ENCODE results near the gene NETO2.
"Not testable (repeated sequence)": the region's sequence is repeated elsewhere in the genome, so short reads cannot be mapped to it uniquely, and the experiment has no call there.

NETO2 gene

DNA sequence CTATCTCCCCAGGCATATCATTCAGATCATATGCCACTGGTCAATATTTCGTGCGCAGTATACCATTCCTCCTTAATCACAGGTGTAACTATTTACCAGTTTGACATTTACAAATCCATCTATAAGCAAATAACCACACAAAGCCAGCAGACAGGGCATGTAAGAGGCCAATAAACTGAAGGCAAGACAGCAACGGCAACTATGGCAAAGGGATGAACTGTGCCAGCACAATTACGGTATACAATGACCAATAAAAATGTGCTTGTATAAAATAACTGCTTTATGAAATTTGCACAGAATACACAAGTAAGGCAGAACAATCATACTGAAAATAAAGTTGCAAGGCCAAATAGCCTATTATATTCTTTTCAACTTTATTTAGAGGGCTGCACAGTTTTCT lies 9.2 kb downstream of the NETO2 start:
- DNase-seq, result no peak

DNA sequence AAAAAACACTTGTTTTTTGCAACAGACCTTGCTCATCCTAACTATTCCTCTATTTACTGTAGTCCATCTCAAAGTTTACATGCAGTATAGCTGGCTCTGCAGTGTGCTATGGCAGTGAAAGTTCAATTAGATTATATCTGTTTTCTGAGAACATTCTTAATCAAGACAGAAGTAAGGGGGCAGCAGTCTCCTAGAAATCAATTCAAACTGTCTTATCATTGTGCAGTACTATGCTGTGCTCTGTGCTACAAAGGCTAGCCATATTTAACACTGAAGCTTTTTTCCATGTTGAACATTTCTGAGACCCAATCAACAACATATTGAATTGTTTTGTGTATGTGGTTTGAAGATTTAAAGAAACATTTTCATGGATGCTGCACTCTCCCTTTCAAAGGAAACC lies 11.4 kb downstream of the NETO2 start:
- no peak for DNase-seq

DNA sequence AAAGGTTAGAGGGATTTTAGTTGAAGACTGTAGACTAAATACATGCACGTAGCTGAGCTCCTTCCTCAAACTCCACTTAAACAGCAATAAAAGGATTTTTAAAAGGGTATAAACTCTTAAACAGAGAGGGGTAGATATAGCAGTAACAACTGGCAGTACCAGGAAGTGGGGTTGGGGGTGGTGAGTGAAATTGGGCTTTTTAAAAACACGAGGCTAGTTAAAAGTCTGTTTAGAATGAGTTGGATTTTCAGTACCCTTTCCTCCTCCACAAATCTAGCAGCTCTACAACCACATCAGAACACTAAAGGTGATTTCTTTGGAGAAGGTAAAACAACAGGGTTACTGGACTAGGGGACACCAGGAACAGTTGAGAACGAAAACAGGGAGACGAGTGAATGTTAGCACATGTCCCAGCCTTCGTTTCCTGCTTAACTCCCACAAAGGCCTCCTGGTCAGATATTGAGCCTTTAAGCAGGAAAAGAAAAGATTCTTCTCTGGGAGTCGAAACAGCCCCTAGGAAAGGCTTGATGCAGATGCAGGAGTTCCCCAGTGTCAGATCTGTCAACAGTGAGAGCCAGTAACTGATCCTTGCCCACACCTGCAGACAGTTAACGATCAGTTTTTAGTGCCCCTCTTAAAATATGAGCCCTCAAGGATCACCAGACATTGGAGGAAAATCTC lies 13.8 kb downstream of the NETO2 start:
- DNase-seq, result no peak

GRCh38 chr16:47127541-47127940 lies 16.2 kb downstream of the NETO2 start:
- no peak for DNase-seq

GRCh38 chr16:47125757-47126156 lies 18.0 kb downstream of the NETO2 start:
- no peak for DNase-seq

DNA sequence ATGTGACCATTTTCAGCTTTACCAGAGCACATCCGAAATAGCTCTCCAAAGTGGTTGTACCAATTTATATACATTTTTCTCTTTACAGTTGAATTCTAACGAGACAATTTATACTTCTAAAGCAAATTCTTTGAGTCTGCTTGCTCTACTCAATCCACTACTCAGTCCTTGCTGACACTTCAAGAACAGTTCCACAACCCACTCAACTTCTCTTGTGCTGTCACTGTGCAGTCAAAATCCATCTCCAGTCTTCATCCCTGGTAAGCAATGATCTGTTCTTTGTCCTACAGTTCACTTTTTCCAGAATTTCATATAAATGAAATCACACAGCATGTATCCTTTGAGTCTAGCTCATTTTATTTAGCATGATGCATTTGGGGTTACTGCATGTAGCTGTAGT lies 30.6 kb downstream of the NETO2 start:
- DNase-seq, result no peak

DNA sequence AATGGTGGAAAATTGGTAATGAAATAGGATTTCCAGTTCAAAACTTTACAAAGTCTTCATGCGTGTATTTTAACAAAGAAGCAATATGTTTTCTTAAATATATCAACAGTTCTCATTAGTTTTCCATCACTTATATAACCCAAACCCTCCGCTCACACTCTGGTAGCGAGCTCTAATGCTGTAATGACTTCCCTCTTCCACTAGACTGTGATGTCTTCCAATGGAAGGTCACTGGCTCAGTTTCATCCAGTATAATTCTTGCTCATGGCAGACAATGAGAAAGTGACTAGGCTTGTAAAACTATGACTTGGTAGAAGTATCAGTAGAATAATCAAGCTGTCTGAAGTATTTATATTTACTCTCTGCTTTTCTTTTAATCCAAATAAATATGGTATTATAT lies 32.8 kb downstream of the NETO2 start:
- no peak for DNase-seq

DNA sequence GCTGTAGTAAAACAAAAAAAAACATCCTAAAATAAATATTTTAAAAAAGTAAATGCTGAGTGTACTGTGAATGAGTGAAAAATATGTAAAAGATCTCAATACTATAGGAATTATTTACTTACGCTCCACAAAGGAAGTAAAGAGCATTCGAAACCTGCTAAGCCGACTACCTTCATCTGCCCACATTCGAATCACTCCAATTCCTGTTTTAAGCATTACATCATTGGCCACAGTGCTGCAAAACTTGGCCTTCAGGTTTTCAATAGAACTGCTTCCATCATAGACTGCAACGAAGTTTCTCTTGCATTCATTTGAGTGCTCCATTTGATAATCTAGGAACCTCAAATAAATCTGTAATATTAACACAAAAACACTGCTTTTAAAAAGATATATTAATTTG lies 34.4 kb downstream of the NETO2 start:
- no peak for DNase-seq

GRCh38 chr16:47102921-47103320 lies 40.8 kb downstream of the NETO2 start:
- not testable (repeated sequence) for DNase-seq

GRCh38 chr16:47097154-47097553 lies 46.6 kb downstream of the NETO2 start:
- DNase-seq, result not testable (repeated sequence)

DNA sequence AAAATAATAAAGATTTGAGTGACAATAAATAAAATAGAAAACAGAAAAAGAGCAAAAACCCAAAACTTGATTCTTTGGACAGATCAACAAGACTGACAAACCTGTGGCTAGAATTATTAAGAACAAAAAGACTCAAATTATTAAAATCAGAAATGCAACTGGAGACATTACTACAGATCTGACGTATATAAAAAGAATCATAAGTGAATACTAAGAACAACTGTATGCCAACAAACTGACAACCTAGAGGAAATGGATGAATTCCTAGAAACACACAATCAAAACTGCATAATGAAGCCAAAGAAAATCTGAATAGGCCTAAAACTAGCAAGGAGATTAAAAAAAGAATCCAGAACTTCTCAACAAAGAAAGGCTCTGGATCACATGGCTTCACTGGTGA lies 47.4 kb downstream of the NETO2 start:
- no peak for DNase-seq

DNA sequence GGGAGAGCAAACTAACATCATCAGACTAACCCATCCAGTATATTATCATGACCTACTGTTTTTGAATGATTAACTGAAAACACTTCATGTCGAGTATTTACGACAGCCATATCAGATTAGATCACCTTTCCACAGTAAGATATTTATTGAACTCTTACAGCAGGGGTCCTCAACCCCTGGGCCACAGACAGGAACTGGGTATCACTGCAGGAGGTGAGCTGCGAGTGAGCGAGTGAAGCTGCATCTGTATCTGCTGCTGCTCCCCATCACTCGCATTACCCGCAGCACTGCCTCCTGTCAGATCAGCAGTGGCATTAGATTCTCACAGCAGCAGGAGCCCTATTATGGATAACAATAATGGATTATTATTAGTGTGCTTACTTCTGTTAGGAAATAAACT lies 59.5 kb downstream of the NETO2 start:
- no peak for DNase-seq

DNA sequence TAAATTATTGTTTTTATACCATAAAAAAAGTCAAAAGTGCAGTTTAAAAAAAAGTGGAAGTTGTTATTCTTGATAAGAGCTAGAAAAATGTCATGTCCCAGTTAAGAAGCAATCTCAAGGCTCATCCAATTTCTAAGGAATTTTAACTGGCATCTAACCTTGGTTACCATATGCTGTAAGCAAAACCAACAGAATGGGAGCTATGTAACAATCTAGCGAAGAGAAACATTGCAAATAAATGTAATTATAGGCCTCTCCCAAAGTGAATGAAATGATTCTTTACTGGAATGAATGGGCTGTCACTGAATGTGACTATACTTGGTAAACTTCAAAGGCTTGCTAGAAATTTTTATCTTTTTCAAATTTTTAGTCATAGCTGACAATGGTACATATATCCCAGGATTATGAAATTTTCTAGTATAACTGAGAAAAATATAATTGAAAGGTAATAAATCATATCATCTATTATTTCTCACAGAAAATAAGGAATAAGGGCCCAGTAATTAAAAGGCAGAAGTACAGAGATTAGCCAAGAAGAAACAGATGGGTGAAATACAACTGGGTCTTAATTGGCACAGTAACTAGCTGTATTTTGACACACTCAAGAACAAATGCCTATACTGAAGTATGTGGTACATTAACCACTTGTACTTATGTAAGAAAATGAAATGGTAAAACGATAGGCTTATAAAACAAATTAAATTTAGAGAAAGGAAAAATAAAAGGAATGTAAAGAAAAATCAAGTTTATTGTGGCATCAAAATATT lies 61.5 kb downstream of the NETO2 start:
- no peak for DNase-seq

DNA sequence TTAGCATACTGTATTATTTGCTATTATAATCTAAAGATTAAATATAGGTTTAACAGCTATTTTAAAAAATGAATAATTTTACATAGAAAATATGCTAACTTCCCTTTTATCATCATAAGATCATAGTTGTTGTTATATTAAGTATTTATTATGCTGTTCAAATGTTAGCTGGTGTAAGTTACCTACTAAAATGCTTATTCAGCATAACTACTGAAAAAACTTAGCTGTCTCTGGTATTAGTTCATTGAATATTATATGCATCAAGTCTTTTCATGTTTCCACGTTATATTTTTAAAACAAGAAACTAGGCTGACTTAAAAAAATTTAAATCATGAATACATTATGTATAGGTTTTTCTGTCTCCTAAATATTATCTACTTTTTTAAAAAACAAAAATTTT lies 62.6 kb downstream of the NETO2 start:
- DNase-seq, result no peak

- no peak for DNase-seq
These were observed 63.9 kb downstream of the NETO2 start for GRCh38 chr16:47079860-47080259.

DNA sequence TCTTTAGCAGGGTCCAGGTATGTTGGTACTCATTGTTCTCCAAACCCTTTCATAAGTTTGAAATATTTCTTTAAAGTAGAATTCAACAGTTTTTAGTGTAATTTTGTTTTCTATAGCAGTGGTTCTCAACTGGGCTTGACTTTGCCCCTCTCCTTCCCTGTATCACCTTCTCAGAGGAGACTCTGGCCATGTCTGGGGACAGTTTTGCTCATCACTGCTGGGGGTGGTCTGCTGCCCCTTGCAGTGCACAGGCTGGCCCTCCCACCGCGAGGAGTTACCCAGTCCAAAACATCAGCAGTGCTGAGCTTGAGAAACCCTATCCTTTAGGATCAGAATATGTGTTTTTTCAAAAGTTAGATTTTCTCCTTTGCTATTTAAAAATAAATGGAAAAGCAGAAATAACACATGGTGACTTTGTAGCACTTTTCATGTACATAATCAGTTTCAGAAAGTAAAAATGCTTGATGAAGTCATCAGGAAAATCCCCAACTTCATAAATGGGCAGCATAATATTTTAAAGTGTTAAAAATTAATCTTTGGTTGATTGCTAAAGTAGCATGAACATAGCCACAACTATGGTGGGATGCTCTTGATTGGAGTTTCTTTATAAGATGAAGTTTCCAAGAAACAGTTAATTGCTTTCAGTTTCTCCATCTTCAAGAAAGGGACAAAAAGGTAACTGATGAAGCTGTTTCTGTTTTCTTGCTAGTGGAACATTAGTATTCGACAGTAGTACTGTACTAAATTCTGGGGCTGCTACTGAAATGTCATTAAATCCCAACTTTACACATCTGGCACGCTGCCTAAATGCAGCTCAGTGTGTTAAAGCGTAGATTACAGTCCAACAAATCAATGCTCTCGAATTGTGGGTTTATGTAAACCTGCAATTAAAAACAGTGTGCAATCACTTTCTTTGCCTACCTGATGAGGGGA lies 70.3 kb downstream of the NETO2 start:
- peak; percentile 7 for DNase-seq

DNA sequence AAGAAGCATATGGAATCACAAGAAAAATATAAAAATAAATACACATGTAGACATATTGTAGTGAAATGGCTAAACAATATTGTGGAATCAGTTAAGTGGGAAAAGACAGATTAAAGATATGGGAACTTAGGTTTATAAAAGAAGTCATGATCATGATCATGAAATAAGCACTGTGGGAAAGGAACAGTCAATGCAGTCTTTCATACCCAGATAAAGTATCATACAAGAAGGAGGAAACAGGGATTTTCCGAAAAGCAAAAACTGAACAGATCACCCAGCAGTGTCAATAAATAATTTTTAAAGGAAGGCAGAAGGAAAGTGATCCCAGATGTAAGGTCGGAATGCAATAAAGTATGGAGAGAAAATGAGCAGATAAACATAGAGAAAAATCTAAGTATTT lies 71.6 kb downstream of the NETO2 start:
- DNase-seq, result no peak

GRCh38 chr16:47069841-47070584 lies 73.7 kb downstream of the NETO2 start:
- no peak for DNase-seq

GRCh38 chr16:47069313-47069712 lies 74.4 kb downstream of the NETO2 start:
- DNase-seq, result no peak

- no peak for DNase-seq
These were observed 76.5 kb downstream of the NETO2 start for GRCh38 chr16:47067203-47067602.

GRCh38 chr16:47065766-47066688 lies 77.7 kb downstream of the NETO2 start:
- DNase-seq, result peak; percentile 43

DNA sequence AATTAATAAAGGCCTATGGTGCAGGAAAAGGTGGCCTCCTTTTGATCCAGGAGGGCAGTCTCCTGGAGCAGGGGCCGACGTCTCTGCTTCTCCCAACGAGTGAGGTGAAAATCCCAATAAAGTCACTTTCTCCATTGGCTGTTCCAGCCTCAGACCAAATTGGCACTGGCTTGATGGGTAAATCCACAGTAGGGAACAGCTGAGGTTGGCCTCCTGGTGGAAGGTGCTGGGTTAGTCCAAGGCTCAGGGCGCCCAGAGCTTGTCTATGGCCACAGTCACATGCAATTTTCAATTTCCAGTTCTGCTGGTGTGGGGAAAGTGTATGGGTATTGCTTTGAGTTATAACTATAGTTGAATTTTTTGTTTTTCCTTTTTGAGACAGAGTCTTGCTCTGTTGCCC lies 79.0 kb downstream of the NETO2 start:
- DNase-seq, result no peak

All from NCI-H1417 treated with DMSO at 0.1 percent for 48 hours (cell line).